ENCODE data around the gene USP12. TPM values are rescaled to one million over a fixed set of nuclear protein-coding genes. Genes with fewer than 3 reads are reported as not detected.

USP12 gene
- total RNA-seq, 4 donors from 2014 or later = 28.7 to 31.2 (median 29.7) TPM

DNA sequence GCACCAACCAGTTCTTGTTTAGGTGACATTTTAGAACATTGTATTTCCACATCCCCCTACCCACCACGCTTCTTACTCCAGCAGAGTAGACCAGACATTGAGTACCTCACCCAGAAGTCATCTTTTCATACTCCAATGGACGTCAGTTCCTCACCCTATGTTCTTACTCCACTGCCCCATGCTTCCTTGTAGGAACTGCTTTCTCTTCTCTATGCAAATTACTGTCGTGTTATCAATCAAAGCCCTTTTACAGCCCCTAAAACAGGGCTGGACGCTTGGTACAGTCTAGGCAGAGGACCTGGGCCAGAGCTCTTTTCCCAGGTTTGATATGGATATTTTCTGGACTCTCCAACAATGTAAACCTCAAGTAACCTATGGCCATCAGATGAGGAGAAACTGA, 58.2 kb downstream of the USP12 start:
- Histone ChIP-seq H3K27me3 (no peaks in the 10 kb centered on the region), H3K4me1 (no peaks in the 10 kb centered on the region), H3K27ac (no peak overlapping the region), H3K36me3 (peaks cover 0 to 5% (median 0%) of the 10 kb centered on the region in 3 donors), H3K4me3 (no peak overlapping the region), H3K9me3 (no peaks in the 10 kb centered on the region)
- no peak for DNase-seq
- TF ChIP-seq, protein P1, sequence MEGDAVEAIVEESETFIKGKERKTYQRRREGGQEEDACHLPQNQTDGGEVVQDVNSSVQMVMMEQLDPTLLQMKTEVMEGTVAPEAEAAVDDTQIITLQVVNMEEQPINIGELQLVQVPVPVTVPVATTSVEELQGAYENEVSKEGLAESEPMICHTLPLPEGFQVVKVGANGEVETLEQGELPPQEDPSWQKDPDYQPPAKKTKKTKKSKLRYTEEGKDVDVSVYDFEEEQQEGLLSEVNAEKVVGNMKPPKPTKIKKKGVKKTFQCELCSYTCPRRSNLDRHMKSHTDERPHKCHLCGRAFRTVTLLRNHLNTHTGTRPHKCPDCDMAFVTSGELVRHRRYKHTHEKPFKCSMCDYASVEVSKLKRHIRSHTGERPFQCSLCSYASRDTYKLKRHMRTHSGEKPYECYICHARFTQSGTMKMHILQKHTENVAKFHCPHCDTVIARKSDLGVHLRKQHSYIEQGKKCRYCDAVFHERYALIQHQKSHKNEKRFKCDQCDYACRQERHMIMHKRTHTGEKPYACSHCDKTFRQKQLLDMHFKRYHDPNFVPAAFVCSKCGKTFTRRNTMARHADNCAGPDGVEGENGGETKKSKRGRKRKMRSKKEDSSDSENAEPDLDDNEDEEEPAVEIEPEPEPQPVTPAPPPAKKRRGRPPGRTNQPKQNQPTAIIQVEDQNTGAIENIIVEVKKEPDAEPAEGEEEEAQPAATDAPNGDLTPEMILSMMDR (IDR thresholded peaks at IDR 0.05) = no peak
- TF ChIP-seq POLR2A (IDR thresholded peaks at IDR 0.05) = no peak

DNA sequence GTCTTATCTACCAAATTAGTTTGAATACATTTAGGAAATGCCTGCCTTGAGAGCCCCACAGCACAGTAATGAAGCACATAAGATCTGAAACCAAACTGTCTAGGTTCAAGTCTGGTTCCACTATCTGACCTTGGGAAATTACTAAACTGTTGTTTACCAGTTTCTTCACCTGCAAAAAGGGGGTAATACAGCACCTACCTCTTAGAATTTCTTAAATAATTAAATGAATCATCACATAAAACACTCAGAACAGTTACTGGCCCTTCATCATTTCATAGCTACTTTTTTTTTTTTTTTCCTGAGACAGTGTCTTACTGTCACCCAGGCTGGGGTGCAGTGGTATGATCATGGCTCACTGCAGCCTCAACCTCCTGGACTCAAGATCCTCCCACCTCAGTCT, 59.6 kb downstream of the USP12 start:
- Histone ChIP-seq H3K36me3 (peaks cover 0 to 5% (median 0%) of the 10 kb centered on the region in 3 donors), H3K9me3 (no peaks in the 10 kb centered on the region), H3K4me1 (no peaks in the 10 kb centered on the region), H3K4me3 (no peak overlapping the region), H3K27me3 (no peaks in the 10 kb centered on the region), H3K27ac (no peak overlapping the region)
- TF ChIP-seq POLR2A (IDR thresholded peaks at IDR 0.05) = no peak
- TF ChIP-seq, protein P1 (IDR thresholded peaks at IDR 0.05) = no peak
- no peak for DNase-seq

DNA sequence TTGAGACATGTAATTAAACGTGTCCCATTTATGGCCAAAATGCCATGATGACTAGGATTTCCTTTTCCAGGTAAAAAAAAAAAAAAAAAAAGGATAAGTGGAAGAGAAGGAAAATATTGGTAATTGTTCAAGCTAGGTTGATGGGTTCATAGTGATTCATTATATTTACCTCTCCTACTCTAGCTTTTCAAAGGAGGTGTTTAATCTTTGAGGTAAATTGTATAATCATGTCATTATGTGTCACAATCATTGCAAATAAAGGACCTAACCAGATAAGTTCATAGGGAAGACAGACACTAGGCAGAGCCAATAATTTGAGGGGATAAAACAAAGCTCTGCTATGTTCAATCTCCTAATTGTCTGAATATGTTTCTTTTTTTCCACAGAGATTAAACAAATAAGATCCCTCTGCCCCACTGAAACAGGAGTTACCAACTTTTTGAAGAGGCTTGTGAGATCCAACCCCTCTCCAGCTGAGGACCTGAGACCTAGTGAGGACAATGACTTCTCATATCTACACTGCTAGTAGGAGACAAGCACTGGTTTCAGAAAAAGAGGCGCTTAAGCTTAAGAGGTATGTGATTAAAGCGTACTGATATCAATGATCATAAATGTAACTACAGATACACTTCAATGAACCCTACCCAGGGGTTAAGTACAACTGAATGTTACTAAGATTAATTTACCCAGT, 61.4 kb downstream of the USP12 start:
- DNase-seq = no peak
- no peak overlapping the region for H3K27ac ChIP-seq
- H3K4me1 ChIP-seq = no peaks in the 10 kb centered on the region
- no peaks in the 10 kb centered on the region for H3K9me3 ChIP-seq
- no peaks in the 10 kb centered on the region for H3K27me3 ChIP-seq
- TF ChIP-seq POLR2A (IDR thresholded peaks at IDR 0.05) = no peak
- TF ChIP-seq, protein P1 (IDR thresholded peaks at IDR 0.05) = no peak
- H3K4me3 ChIP-seq = no peak overlapping the region
- H3K36me3 ChIP-seq = peaks cover 0 to 6% (median 0%) of the 10 kb centered on the region in 3 donors

DNA sequence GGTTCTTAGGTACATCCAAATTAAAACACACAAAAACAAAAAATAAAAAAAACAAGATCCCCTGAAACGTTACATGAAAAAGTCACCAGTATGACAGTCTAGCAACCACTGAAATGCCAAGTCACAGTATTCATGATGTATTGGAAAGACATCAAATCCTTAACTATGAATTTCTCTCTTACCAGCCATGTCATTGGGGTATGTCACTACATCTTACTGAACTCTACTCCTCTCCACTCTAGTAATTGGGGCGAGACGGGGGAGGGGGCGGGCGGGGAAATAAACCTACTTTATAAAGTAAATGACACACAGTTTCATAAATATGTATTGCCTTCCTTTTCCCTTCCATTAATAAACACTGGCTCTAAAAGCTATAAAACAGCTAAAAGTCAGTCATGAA, 65.5 kb downstream of the USP12 start:
- Histone ChIP-seq H3K9me3 (no peaks in the 10 kb centered on the region), H3K4me3 (no peak overlapping the region), H3K27me3 (no peaks in the 10 kb centered on the region), H3K36me3 (peaks cover 0 to 12% (median 3%) of the 10 kb centered on the region in 3 donors), H3K4me1 (no peaks in the 10 kb centered on the region), H3K27ac (no peak overlapping the region)
- TF ChIP-seq, protein P1 (IDR thresholded peaks at IDR 0.05) = no peak
- TF ChIP-seq POLR2A (IDR thresholded peaks at IDR 0.05) = no peak
- no peak for DNase-seq

DNA sequence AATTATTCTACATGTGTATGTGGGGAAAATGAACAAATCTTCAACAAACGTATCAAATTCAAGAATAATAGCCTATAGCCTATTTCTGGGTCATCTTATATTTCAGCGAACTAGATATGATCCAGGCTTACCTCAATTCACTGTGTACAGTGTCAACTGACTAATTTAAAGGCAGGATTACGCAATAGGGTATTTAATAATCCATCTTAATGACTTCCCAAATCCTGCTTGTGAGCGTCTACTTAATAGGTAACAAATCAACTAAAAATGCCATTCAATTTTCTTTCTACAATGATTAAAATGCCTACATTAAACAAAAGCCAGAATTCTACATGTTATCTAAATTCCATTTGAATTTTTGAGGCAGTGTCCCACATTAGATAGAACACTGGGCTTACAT, 67.0 kb downstream of the USP12 start:
- Histone ChIP-seq H3K4me1 (no peaks in the 10 kb centered on the region), H3K36me3 (peaks cover 0 to 12% (median 3%) of the 10 kb centered on the region in 3 donors), H3K4me3 (no peak overlapping the region), H3K27ac (no peak overlapping the region), H3K27me3 (no peaks in the 10 kb centered on the region), H3K9me3 (no peaks in the 10 kb centered on the region)
- no peak for TF ChIP-seq POLR2A (IDR thresholded peaks at IDR 0.05)
- TF ChIP-seq, protein P1 (IDR thresholded peaks at IDR 0.05) = no peak
- no peak for DNase-seq

Data from Peyer's patch (tissue), 4 donors.